GM12891 (cell line): ENCODE measurements around the gene FNBP1.

Experiments used
- POLR2A ChIP-seq: IDR thresholded peaks from 2 replicates; pipeline ENCODE4 v1.6.1; 2011; ENCODE audit warnings: low read depth, low read length, control low read depth
- POLR2AphosphoS5 ChIP-seq: IDR thresholded peaks from 2 replicates; pipeline ENCODE4 v1.6.1; 2011; ENCODE audit warnings: low read depth, low read length, control low read depth
- POU2F2 ChIP-seq: IDR thresholded peaks from 2 replicates; pipeline ENCODE4 v1.6.1; 2011; ENCODE audit warnings: low read depth, mild to moderate bottlenecking, control low read depth, low read length, moderate library complexity
- SPI1 ChIP-seq: IDR thresholded peaks from 2 replicates; pipeline ENCODE4 v1.6.1; 2011; ENCODE audit warnings: low read depth, low read length, control low read depth
- TAF1 ChIP-seq: IDR thresholded peaks from 2 replicates; pipeline ENCODE4 v1.6.1; 2011; ENCODE audit warnings: low read depth, low read length, control low read depth

DNA sequence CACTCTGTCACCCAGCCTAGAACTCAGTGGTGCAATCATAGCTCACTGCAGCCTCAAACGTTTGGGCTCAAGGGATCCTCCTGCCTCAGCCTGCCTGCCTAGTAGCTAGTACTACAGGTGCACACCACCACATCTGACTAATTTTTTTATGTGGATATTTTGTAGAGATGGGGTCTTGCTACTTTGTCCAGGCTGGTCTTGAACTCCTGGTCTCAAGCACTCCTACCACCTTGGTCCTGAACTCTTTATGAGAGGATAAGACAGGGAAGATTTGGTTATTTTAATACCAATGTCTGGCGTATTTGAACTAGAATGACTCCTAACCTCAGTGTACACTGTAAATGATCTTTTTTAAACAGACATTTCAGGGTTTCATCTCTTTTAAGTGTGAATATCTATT lies 19.8 kb upstream of the FNBP1 start:
- TF ChIP-seq POLR2AphosphoS5 (no peak), TAF1 (no peak), POLR2A (no peak), POU2F2 (no peak), SPI1 (no peak)
